Activated T-helper 2 cell treated with anti-CD3 and anti-CD28 coated beads, Interferon-gamma antibody, Interleukin-2, Interleukin-4, amounts not matched to agents 10 μg/mL and 5 μg/mL and 100 μg/mL, durations not matched to agents 14 hours and 24 hours and 36 hours (primary cell): ENCODE measurements around the gene FXYD1. TPM values are rescaled to one million over a fixed set of nuclear protein-coding genes. Genes with fewer than 3 reads are reported as not detected.

Source experiments
- DNase-seq: peaks from one replicate; pipeline ENCODE4 v3.0.0; 2021; ENCODE audit warnings: low spot score
- H3K27ac Mint-ChIP-seq: one replicate; pipeline ENCODE4 v1.8.0; 2021; ENCODE audit warnings: mixed read lengths
- H3K27me3 Mint-ChIP-seq: one replicate; pipeline ENCODE4 v1.8.0; 2021; ENCODE audit warnings: low read depth, mixed read lengths
- H3K36me3 Mint-ChIP-seq: one replicate; pipeline ENCODE4 v1.8.0; 2021; ENCODE audit warnings: low read depth, mixed read lengths
- H3K4me1 Mint-ChIP-seq: one replicate; pipeline ENCODE4 v1.8.0; 2021; ENCODE audit warnings: low read depth, mixed read lengths
- H3K4me3 Mint-ChIP-seq: one replicate; pipeline ENCODE4 v1.8.0; 2021; ENCODE audit warnings: low read depth, mild to moderate bottlenecking, moderate library complexity, mixed read lengths
- H3K9me3 Mint-ChIP-seq: one replicate; pipeline ENCODE4 v1.8.0; 2021; ENCODE audit warnings: mixed read lengths
- intact Hi-C: fragments of 100-400 bp; cut with micrococcal nuclease; formaldehyde crosslinking; loops from one replicate; pipeline ENCODE4 v1.15.1; 2023
- total RNA-seq: library from RNA; stranded (reverse); gene quantifications from 2 replicates; pipeline ENCODE4 v1.2.3, GENCODE V29; 2022

The FXYD1 gene
- total RNA-seq, 1 donor from 2014 or later, result 0.71 TPM

- peaks cover 4% of the 10 kb centered on the region for H3K9me3 Mint-ChIP-seq
- DNase-seq, result no peak
- H3K4me3 Mint-ChIP-seq, result no peak overlapping the region
- peaks cover 8% of the 10 kb centered on the region for H3K27me3 Mint-ChIP-seq
- intact Hi-C loops, result loop anchor here (1.0 kb wide), 1 partner anchor 21 kb away; no protein-coding TSS in a partner anchor
- no peak overlapping the region for H3K27ac Mint-ChIP-seq
- H3K36me3 Mint-ChIP-seq, result no peaks in the 10 kb centered on the region
- peaks cover 6% of the 10 kb centered on the region for H3K4me1 Mint-ChIP-seq
Observed at GRCh38 chr19:35184884-35185283, 46.3 kb downstream of the FXYD1 start.

Other genes starting within 250 kb of the FXYD1 start
- 3.3 and 3.5 TPM in 2 replicates for gene ZNF30, start 211.9 kb upstream of the FXYD1 start, total RNA-seq
- gene ZNF792, start 174.6 kb upstream of the FXYD1 start, total RNA-seq, result 9.9 and 10.0 TPM in 2 replicates
- 260 TPM in 2 replicates for gene GRAMD1A, start 138.5 kb upstream of the FXYD1 start, total RNA-seq
- 2.7 and 3.6 TPM in 2 replicates for gene SCN1B, start 108.4 kb upstream of the FXYD1 start, total RNA-seq
- gene HPN, start 97.1 kb upstream of the FXYD1 start, total RNA-seq, result 0.07 and 0.11 TPM in 2 replicates
- gene FXYD3, start 23.0 kb upstream of the FXYD1 start, total RNA-seq, result not detected in 2 replicates
- gene LGI4, start 3.8 kb upstream of the FXYD1 start, total RNA-seq, result 0.27 TPM in 1 of 2 replicates, not detected in the other
- 0.28 TPM in 1 of 2 replicates, not detected in the other for gene FXYD7, start 4.4 kb downstream of the FXYD1 start, total RNA-seq
- 257 and 271 TPM in 2 replicates for gene FXYD5, start 15.9 kb downstream of the FXYD1 start, total RNA-seq
- not detected in 2 replicates for gene FAM187B, start 89.9 kb downstream of the FXYD1 start, total RNA-seq
- 0.30 and 1.0 TPM in 2 replicates for gene LSR, start 110.2 kb downstream of the FXYD1 start, total RNA-seq
- 135 and 142 TPM in 2 replicates for gene USF2, start 130.1 kb downstream of the FXYD1 start, total RNA-seq
- gene HAMP, start 143.7 kb downstream of the FXYD1 start, total RNA-seq, result 0.25 and 0.37 TPM in 2 replicates
- 0.32 and 0.37 TPM in 2 replicates for gene MAG, start 153.3 kb downstream of the FXYD1 start, total RNA-seq
- gene CD22, start 190.4 kb downstream of the FXYD1 start, total RNA-seq, result 4.0 and 5.5 TPM in 2 replicates
- 0.09 and 0.21 TPM in 2 replicates for gene FFAR1, start 209.1 kb downstream of the FXYD1 start, total RNA-seq
- 0.92 and 1.2 TPM in 2 replicates for gene FFAR3, start 219.6 kb downstream of the FXYD1 start, total RNA-seq
- gene GPR42, start 232.2 kb downstream of the FXYD1 start, total RNA-seq, result 0.18 and 0.51 TPM in 2 replicates